Measurements from ENCODE around the gene DACT2. TPM values are rescaled to one million over a fixed set of nuclear protein-coding genes. Genes with fewer than 3 reads are reported as not detected.
"Not testable (repeated sequence)": the region's sequence is repeated elsewhere in the genome, so short reads cannot be mapped to it uniquely, and the experiment has no call there.

DACT2 gene
- total RNA-seq, 1 experiment from 2014 or later, result not detected

DNA sequence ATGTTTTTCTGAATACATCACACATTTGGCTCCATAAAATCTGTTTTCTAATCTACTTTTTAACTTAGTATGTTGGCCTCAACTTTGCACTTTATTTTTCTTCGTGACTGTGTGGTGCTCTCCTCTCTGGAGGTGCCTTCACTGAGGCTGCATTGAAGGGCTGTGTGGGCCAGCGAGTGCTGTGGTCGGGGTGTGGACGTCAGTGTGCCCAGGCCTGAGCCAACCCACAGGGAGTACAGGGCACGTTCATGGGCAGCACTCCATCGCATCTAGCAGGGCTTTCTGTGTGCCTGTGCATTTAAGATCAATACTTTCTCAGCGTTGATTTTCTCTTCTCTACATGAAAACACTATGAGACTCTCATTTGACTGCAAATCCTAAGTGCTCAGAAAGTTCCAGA, 37.8 kb downstream of the DACT2 start:
- Histone ChIP-seq H3K9me3 (ENCODE audit: control insufficient read depth in 1 of 2, insufficient read depth in 1 of 2, low read depth in 1 of 2, low read length in 2 of 2) (no peaks in the 10 kb centered on the region), H3K4me3 (replicated peaks in 1 of 2; ENCODE audit: low read depth in 1 of 2, low read length in 2 of 2) (no peak overlapping the region), H3K4me2 (ENCODE audit: low read length) (no peak overlapping the region), H3K9ac (ENCODE audit: low read length) (no peak overlapping the region), H3K27ac (ENCODE audit: low read depth, low read length) (no peak overlapping the region), H4K20me1 (ENCODE audit: insufficient read depth) (no peaks in the 10 kb centered on the region), H3K79me2 (ENCODE audit: insufficient read depth, low read length) (no peaks in the 10 kb centered on the region), H2AFZ (ENCODE audit: low read depth, low read length, poor library complexity, severe bottlenecking) (no peak overlapping the region), H3K4me1 (ENCODE audit: control insufficient read depth in 1 of 2, insufficient read depth in 2 of 2, low read length in 2 of 2) (no peaks in the 10 kb centered on the region), H3K27me3 (ENCODE audit: insufficient read depth, low read length) (peaks cover 4% of the 10 kb centered on the region; the same call in 1 of the 2 replicates), H3K9me2 (ENCODE audit: insufficient read depth) (no peaks in the 10 kb centered on the region), H3K36me3 (ENCODE audit: control insufficient read depth in 1 of 2, insufficient read depth in 2 of 2, low read length in 2 of 2) (no peaks in the 10 kb centered on the region)
- ATAC-seq (no peak), DNase-seq (ENCODE audit: low read depth, low spot score) (no peak)
- ChIA-PET POLR2A (no interaction called here), RAD21 (ENCODE audit: low non-redundant PET in 1 of 2, low total read pairs in 2 of 2, uncharacterized antibody in 2 of 2, unreplicated experiment in 2 of 2) (no interaction called here), CTCF (no interaction called here)
- intact Hi-C loops (cut with micrococcal nuclease), result no loop called here
- TF ChIP-seq CEBPB (IDR thresholded peaks at IDR 0.05; ENCODE audit: low read depth), result no peak
- TF ChIP-seq, protein P1, sequence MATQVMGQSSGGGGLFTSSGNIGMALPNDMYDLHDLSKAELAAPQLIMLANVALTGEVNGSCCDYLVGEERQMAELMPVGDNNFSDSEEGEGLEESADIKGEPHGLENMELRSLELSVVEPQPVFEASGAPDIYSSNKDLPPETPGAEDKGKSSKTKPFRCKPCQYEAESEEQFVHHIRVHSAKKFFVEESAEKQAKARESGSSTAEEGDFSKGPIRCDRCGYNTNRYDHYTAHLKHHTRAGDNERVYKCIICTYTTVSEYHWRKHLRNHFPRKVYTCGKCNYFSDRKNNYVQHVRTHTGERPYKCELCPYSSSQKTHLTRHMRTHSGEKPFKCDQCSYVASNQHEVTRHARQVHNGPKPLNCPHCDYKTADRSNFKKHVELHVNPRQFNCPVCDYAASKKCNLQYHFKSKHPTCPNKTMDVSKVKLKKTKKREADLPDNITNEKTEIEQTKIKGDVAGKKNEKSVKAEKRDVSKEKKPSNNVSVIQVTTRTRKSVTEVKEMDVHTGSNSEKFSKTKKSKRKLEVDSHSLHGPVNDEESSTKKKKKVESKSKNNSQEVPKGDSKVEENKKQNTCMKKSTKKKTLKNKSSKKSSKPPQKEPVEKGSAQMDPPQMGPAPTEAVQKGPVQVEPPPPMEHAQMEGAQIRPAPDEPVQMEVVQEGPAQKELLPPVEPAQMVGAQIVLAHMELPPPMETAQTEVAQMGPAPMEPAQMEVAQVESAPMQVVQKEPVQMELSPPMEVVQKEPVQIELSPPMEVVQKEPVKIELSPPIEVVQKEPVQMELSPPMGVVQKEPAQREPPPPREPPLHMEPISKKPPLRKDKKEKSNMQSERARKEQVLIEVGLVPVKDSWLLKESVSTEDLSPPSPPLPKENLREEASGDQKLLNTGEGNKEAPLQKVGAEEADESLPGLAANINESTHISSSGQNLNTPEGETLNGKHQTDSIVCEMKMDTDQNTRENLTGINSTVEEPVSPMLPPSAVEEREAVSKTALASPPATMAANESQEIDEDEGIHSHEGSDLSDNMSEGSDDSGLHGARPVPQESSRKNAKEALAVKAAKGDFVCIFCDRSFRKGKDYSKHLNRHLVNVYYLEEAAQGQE (IDR thresholded peaks at IDR 0.05; ENCODE audit: low read depth), result no peak
- TF ChIP-seq ATF3 (IDR thresholded peaks at IDR 0.05), result no peak
- TF ChIP-seq POLR2AphosphoS5 (IDR thresholded peaks at IDR 0.05; ENCODE audit: low read depth, low read length), result no peak
- no peak for TF ChIP-seq JUND (IDR thresholded peaks at IDR 0.05)
- TF ChIP-seq SIN3A (IDR thresholded peaks at IDR 0.05; ENCODE audit: low read depth), result no peak
- no peak for TF ChIP-seq ZNF274 (IDR thresholded peaks at IDR 0.05; ENCODE audit: low read depth, low read length)
- no peak for TF ChIP-seq SP1 (IDR thresholded peaks at IDR 0.05; ENCODE audit: low read depth)
- TF ChIP-seq, protein P2, sequence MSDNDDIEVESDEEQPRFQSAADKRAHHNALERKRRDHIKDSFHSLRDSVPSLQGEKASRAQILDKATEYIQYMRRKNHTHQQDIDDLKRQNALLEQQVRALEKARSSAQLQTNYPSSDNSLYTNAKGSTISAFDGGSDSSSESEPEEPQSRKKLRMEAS (IDR thresholded peaks at IDR 0.05), result no peak
- TF ChIP-seq SRF (IDR thresholded peaks at IDR 0.05; ENCODE audit: low read depth), result no peak
- BruUV-seq (replicated peaks), result no TSS peak

- H4K20me1 ChIP-seq (ENCODE audit: insufficient read depth); RAD21 ChIA-PET (ENCODE audit: low non-redundant PET in 1 of 2, low total read pairs in 2 of 2, uncharacterized antibody in 2 of 2, unreplicated experiment in 2 of 2): not testable (repeated sequence)
These were observed 38.3 kb downstream of the DACT2 start for GRCh38 chr6:168281314-168281713.

More at GRCh38 chr6:168281314-168281713, 38.3 kb downstream of the DACT2 start:
- H2AFZ ChIP-seq (ENCODE audit: low read depth, low read length, poor library complexity, severe bottlenecking); H3K9me3 ChIP-seq (ENCODE audit: control insufficient read depth in 1 of 2, insufficient read depth in 1 of 2, low read depth in 1 of 2, low read length in 2 of 2); H3K4me1 ChIP-seq (ENCODE audit: control insufficient read depth in 1 of 2, insufficient read depth in 2 of 2, low read length in 2 of 2); POLR2A ChIA-PET; H3K9me2 ChIP-seq (ENCODE audit: insufficient read depth); H3K4me3 ChIP-seq (replicated peaks in 1 of 2; ENCODE audit: low read depth in 1 of 2, low read length in 2 of 2); H3K27me3 ChIP-seq (ENCODE audit: insufficient read depth, low read length); CTCF ChIA-PET; H3K27ac ChIP-seq (ENCODE audit: low read depth, low read length); H3K9ac ChIP-seq (ENCODE audit: low read length); H3K4me2 ChIP-seq (ENCODE audit: low read length); DNase-seq (ENCODE audit: low read depth, low spot score); H3K79me2 ChIP-seq (ENCODE audit: insufficient read depth, low read length); H3K36me3 ChIP-seq (ENCODE audit: control insufficient read depth in 1 of 2, insufficient read depth in 2 of 2, low read length in 2 of 2); BruUV-seq (replicated peaks); intact Hi-C loops (cut with micrococcal nuclease); ATAC-seq: not testable (repeated sequence)

All from HCT116 (cell line).